Mammary epithelial cell (primary cell): ENCODE data around the gene PKD1L1.

ENCODE experiments used
- CTCF ChIP-seq, 2 donors: IDR thresholded peaks in 1 of 2; conservative IDR thresholded peaks in 1 of 2; 2 replicates each; pipeline ENCODE4 v1.5.1; 2011 to 2012; ENCODE audit warnings: inconsistent platforms in 2 of 2, low read length in 2 of 2, mild to moderate bottlenecking in 2 of 2, control low read depth in 1 of 2, low read depth in 1 of 2; ENCODE audit not compliant: insufficient read depth in 1 of 2; ENCODE audit errors: extremely low read depth in 1 of 2
- EZH2 ChIP-seq: IDR thresholded peaks from 2 replicates; pipeline ENCODE4 v1.6.1; 2012; ENCODE audit warnings: low read length, inconsistent platforms, borderline replicate concordance

GRCh38 chr7:47819607-47819920 is 128.7 kb downstream of the PKD1L1 start:
- TF ChIP-seq CTCF (conservative IDR thresholded peaks at IDR 0.05 in 1 of 2, IDR thresholded peaks at IDR 0.05 in 1 of 2; ENCODE audit: extremely low read depth in 1 of 2, insufficient read depth in 1 of 2, low read depth in 1 of 2, low read length in 2 of 2) = no peak
- no peak for TF ChIP-seq EZH2
